AG09319 (cell line): ENCODE measurements around the gene RNF212B.
"Not testable (repeated sequence)": the region's sequence is repeated elsewhere in the genome, so short reads cannot be mapped to it uniquely, and the experiment has no call there.

Experiments used
- DNase-seq: peaks from one replicate; pipeline ENCODE4 v3.0.0-alpha.2; 2010; ENCODE audit warnings: low read depth; ENCODE audit errors: extremely low read depth
- TF ChIP-seq, protein P1 (sequence below): IDR thresholded peaks from 2 replicates; pipeline ENCODE4 v1.5.1; 2011; ENCODE audit warnings: low read depth, mild to moderate bottlenecking, inconsistent platforms, low read length, moderate library complexity

RNF212B gene

DNA sequence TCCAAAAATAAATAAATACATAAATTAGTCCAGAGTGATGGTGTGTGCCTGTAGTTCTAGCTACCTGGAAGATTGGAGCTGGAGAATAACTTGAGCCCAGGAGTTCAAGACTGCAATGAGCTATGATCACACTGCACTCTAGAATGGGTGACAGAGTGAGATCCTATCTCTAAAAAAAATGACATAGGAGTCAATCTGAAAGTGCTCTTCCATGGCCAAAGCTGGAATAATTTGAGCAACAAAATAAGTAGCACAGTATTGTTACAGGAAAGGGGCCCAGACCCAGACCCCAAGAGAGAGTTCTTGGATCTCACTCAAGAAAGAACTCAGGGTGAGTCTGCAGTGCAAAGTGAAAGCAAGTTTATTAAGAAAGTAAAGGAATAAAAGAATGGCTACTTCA lies 29.4 kb upstream of the RNF212B start:
- no peak for DNase-seq
- TF ChIP-seq, protein P1, sequence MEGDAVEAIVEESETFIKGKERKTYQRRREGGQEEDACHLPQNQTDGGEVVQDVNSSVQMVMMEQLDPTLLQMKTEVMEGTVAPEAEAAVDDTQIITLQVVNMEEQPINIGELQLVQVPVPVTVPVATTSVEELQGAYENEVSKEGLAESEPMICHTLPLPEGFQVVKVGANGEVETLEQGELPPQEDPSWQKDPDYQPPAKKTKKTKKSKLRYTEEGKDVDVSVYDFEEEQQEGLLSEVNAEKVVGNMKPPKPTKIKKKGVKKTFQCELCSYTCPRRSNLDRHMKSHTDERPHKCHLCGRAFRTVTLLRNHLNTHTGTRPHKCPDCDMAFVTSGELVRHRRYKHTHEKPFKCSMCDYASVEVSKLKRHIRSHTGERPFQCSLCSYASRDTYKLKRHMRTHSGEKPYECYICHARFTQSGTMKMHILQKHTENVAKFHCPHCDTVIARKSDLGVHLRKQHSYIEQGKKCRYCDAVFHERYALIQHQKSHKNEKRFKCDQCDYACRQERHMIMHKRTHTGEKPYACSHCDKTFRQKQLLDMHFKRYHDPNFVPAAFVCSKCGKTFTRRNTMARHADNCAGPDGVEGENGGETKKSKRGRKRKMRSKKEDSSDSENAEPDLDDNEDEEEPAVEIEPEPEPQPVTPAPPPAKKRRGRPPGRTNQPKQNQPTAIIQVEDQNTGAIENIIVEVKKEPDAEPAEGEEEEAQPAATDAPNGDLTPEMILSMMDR, result no peak

DNA sequence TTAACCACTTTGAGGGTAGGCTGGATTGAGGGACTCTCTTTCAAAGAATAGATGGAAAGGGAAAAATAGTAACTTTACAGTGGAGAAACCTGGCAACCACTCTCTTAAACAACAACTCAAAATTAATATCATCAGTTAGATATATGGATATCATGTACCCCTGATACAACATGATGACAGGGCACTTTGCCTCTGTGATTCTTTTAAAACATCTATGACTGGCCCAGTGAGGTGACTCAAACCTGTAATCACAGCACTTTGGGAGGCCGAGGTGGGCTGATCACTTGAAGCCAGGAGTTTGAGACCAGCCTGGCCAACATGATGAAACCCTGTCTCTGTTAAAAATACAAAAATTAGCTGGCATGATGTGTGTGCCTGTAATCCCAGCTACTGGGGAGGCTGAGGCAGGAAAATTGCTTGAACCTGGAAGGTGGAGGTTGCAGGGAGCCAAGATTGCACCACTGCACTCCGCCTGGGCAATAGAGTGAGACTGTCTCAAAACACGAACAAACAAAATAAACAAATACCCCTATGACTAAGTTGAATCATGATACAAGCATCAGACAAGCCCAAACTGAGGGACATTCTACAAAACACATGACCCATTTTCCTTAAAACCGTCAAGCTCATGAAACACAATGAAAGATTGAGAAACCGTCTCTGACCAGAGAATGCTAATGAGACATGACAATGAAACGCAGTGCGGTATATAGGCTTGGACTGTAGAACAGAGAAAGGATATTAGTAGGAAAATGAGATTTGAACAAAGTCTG lies 27.9 kb upstream of the RNF212B start:
- DNase-seq, result no peak
- TF ChIP-seq, protein P1, result no peak

DNA sequence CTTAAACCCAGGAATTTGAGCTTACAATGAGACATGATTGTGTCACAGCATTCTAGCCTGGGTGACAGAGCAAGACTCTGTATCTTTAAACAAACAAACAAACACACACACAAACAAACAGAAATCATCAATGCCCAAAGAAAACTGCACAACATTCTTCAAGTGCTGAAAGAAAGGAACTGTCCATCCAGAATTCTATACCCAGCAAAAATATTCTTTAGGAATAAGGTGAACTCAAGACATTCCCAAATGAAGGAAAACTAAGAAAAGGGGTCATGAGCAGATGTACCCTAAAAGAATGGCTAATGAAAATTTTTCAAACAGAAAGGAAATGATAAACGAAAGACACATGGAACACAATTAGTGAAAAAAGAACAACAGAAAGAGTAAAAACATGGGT lies 22.3 kb upstream of the RNF212B start:
- no peak for DNase-seq
- TF ChIP-seq, protein P1, result no peak

DNA sequence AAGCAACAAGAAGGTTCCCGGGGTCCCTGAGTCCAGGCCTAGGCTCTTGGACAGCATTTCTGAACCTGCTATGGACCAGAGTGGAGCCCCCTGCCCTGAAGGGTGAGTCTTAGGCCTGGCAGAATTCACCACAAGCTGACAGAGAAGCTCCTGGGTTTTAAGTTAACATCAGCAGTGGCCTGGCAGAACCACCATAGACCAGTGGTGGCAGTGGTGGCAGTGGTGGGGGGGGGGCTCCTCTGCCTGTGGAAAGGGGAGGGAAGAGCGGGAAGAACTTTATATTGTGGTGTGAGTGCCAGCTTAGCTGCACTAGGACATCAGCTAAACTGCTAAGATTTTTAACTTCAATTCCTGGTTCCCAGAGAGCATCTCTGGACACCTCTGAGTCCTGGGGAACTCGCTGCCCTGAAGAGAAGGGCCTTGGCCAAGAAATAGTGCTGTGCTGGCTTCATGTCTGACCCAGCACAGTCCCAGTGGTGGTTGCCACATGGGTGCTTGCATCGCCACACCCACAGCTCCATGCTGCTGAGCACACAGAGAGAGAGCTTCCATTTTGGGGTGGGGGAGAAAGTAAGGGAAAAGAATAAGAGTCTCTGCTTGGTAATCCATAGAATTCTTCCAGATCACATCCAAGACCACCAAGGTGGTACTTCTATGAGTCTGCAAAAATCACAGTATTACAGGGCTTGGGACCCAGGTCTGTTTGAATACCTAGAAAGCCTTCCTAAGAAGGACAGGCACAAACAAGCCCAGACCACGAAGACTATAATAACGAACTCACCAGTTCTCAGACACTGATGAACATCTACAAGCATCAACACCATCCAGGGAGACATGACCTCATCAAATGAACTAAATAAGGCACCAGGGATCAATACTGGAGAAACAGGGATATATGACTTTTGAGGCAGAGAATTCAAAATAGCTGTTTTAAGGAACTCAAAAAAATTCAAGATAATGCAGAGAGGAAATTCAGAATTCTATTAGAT lies 20.4 kb upstream of the RNF212B start:
- DNase-seq, result no peak
- TF ChIP-seq, protein P1, result no peak

DNA sequence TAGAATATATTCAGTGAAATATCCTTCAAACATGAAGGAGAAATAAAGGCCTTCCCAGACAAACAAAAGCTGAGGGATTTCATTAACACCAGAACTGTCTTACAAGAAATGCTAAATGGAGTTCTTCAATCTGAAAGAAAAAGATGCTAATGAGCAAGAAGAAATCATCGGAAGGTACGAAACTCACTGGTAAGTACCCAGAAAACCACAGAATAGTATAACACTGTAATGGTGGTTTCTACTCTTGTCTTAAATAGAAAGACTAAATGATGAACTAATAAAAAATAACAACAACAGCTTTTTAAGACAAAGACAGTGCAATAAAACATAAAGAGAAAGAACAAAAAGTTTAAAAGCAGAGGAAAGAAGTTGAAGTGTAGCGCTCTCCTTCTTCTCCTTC lies 18.7 kb upstream of the RNF212B start:
- TF ChIP-seq, protein P1, result no peak
- no peak for DNase-seq

DNA sequence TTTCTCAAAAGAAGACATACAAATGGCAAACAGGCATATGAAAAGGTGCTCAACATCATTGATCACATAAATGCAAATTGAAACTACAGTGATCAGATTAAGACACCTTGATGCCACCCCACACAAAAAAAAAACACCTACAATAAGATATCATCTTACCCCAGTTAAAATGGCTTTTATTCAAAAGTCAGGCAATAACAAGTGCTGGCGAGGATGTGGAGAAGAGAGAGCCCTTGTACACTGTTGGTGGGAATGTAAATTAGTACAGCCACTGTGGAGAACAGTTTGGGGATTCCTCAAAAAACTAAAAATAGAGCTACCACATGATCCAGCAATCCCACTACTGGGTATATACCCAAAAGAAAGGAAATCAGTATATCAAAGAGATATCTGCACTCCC lies 12.8 kb upstream of the RNF212B start:
- not testable (repeated sequence) for DNase-seq

DNA sequence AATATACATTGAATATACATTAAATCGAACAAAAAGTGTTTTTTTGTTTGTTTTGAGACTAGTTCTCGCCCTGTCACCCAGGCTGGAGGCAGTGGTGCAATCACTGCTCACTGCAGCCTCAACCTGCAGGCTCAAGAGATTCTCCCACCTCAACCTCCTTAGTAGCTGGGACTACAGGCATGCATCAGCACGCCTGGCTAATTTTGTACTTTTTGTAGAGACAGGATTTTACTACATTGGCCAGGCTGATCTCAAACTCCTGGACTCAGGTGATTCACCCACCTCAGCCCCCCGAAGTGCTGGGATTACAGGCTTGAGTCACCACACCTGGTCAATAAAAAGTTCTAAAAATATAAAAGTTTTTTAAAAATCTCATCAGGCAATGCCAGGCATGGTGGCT lies 10.2 kb upstream of the RNF212B start:
- DNase-seq, result no peak
- TF ChIP-seq, protein P1, result no peak
